ENCODE data around the gene NRXN3. TPM values are rescaled to one million over a fixed set of nuclear protein-coding genes. Genes with fewer than 3 reads are reported as not detected.

The NRXN3 gene
- total and polyA plus RNA-seq, 2 of the 4 experiments (the other 2 are of a cell fraction) = 4.8 to 25.1 TPM

GRCh38 chr14:78947681-78948080, 777.5 kb downstream of the NRXN3 start:
- no CpG with 5 or more reads among the region's 2 CpGs for WGBS, 2 experiments (ENCODE audit: extremely low coverage in 2 of 2, insufficient read length in 1 of 2)
- H2AK5ac ChIP-seq (ENCODE audit: low read depth, low read length) = no peak overlapping the region
- H3K18ac ChIP-seq (ENCODE audit: low read depth, low read length) = no peak overlapping the region
- H3K9ac ChIP-seq (ENCODE audit: low read depth, low read length) = no peak overlapping the region
- dilution Hi-C loops (cut with HindIII; ENCODE audit: low sequenced_read_pairs, unreplicated experiment) = no loop called here
- H3K27me3 ChIP-seq (ENCODE audit: control insufficient read depth, insufficient read depth, low read length) = peaks cover 7% of the 10 kb centered on the region
- H2AK9ac ChIP-seq (replicated peaks; ENCODE audit: low read depth, low read length, poor library complexity) = no peak overlapping the region
- H2AFZ ChIP-seq (replicated peaks; ENCODE audit: low read length, poor library complexity) = no peak overlapping the region
- no peak overlapping the region for H4K5ac ChIP-seq (ENCODE audit: low read depth, low read length)
- no peaks in the 10 kb centered on the region for H3K36me3 ChIP-seq (ENCODE audit: control insufficient read depth, insufficient read depth, low read length)
- intact Hi-C loops (cut with micrococcal nuclease) = no loop called here
- H2BK120ac ChIP-seq (ENCODE audit: low read depth, low read length) = no peak overlapping the region
- TF ChIP-seq BHLHE40 (IDR thresholded peaks at IDR 0.05; ENCODE audit: low read depth, low read length) (no peak), SMC3 (IDR thresholded peaks at IDR 0.05; ENCODE audit: low read depth, low read length) (no peak), POLR2A (IDR thresholded peaks at IDR 0.05; ENCODE audit: low read depth, low read length) (no peak), USF2 (IDR thresholded peaks at IDR 0.05; ENCODE audit: low read depth, low read length) (no peak), MXI1 (IDR thresholded peaks at IDR 0.05; ENCODE audit: borderline replicate concordance, low read depth, low read length) (no peak), MAFK (IDR thresholded peaks at IDR 0.05; ENCODE audit: low read depth, low read length) (no peak)
- H3K4me3 ChIP-seq (ENCODE audit: insufficient read depth, low read depth, low read length) = no peak overlapping the region
- no peak overlapping the region for H3K4me2 ChIP-seq (ENCODE audit: low read depth, low read length)
- ATAC-seq (ENCODE audit: low read depth) (no peak), DNase-seq (no peak)
- H2BK5ac ChIP-seq (ENCODE audit: low read depth, low read length, poor library complexity, severe bottlenecking) = no peak overlapping the region
- no peak overlapping the region for H3K23ac ChIP-seq (ENCODE audit: low read depth, low read length)
- no peaks in the 10 kb centered on the region for H4K20me1 ChIP-seq (ENCODE audit: insufficient read depth, low read length)
- H3K4ac ChIP-seq (ENCODE audit: low read depth, low read length) = no peak overlapping the region
- H3K56ac ChIP-seq (ENCODE audit: extremely low read depth, insufficient read depth, low read length) = no peak overlapping the region
- in situ Hi-C loops (cut with MboI; ENCODE audit: low sequenced_read_pairs) = no loop called here
- H3K14ac ChIP-seq (replicated peaks; ENCODE audit: low read depth, low read length) = no peak overlapping the region
- H3K9me1 ChIP-seq (ENCODE audit: insufficient read depth, low read length) = no peaks in the 10 kb centered on the region
- H2BK20ac ChIP-seq (ENCODE audit: low read depth, low read length) = no peak overlapping the region
- H4K91ac ChIP-seq (ENCODE audit: insufficient read depth, low read depth, low read length) = no peak overlapping the region
- no peaks in the 10 kb centered on the region for H3K79me1 ChIP-seq (ENCODE audit: low read depth in 1 of 2, low read length in 2 of 2)
- no peaks in the 10 kb centered on the region for H3K4me1 ChIP-seq (ENCODE audit: control insufficient read depth, insufficient read depth, low read length)
- H3K9me3 ChIP-seq (ENCODE audit: control insufficient read depth, insufficient read depth, low read length) = no peaks in the 10 kb centered on the region
- BruUV-seq (replicated peaks) = no TSS peak
- POLR2A ChIA-PET (ENCODE audit: unreplicated experiment) = no interaction called here
- no peak overlapping the region for H2BK15ac ChIP-seq (ENCODE audit: low read depth, low read length)
- CTCF ChIA-PET = interaction anchor here (0.5 kb wide), 2 partner anchors 642 to 1261 kb away, joined by 3 to 4 read pairs; no protein-coding TSS in a partner anchor
- H3K27ac ChIP-seq (ENCODE audit: insufficient read depth, low read length) = no peak overlapping the region
- no peak overlapping the region for H4K8ac ChIP-seq (ENCODE audit: low read depth in 2 of 2, low read length in 2 of 2)

All from IMR-90 (cell line).